ENCODE results near the gene C11orf98. TPM values are rescaled to one million over a fixed set of nuclear protein-coding genes. Genes with fewer than 3 reads are reported as not detected.

The C11orf98 gene
- polyA plus RNA-seq, 1 donor (not counting 4 experiments of a cell fraction or from before 2014, with no cell fraction given): 81.5 TPM

DNA sequence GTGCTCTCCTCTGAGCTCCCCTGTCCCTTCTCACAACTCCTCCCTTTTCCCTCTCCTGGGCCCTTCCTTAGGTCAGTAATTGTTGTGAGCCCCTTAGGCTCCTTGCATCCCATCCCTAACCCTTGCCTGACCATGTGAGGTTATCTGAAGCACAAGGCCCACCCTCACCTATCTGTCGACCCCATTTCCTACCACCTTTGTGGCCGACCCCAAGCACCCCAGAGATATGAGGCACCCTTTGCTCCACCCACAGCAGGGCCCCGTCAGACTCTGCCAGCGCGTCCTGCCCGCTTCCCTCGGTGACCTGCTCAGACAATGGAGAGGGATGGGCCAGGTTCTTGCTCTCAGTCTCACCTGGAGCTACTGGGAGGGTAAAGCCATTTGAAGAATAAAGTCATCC lies 43.8 kb upstream of the C11orf98 start:
- H3K4me3 ChIP-seq (ENCODE audit: control insufficient read depth in 2 of 3, extremely low read depth in 1 of 3, insufficient read depth in 2 of 3, low read depth in 1 of 3, low read length in 3 of 3): peak overlapping the region; percentile 25 to 84 (median 75)
- TF ChIP-seq CTCF (optimal IDR thresholded peaks at IDR 0.05 in 1 of 3, IDR thresholded peaks at IDR 0.05 in 1 of 3, conservative IDR thresholded peaks at IDR 0.05 in 1 of 3; ENCODE audit: extremely low read depth in 1 of 3, insufficient read depth in 2 of 3, low read length in 3 of 3) (no peak), EZH2 (IDR thresholded peaks at IDR 0.05; ENCODE audit: low read length) (no peak)
- H4K20me1 ChIP-seq (ENCODE audit: control insufficient read depth, extremely low read depth, insufficient read depth, low read length): no peaks in the 10 kb centered on the region
- H3K27me3 ChIP-seq (ENCODE audit: control insufficient read depth, extremely low read depth, insufficient read depth, low read length): no peaks in the 10 kb centered on the region
- no peaks in the 10 kb centered on the region for H3K9me1 ChIP-seq (ENCODE audit: control insufficient read depth, extremely low read depth, insufficient read depth, low read length)
- DNase-seq (ENCODE audit: low read depth, low spot score) (no peak), FAIRE-seq (no peak)
- H3K9ac ChIP-seq (ENCODE audit: control insufficient read depth, extremely low read depth, insufficient read depth, low read length): peak overlapping the region; percentile 88
- dilution Hi-C loops (cut with MboI; ENCODE audit: extremely low pct_ligation_motif_present, low sequenced_read_pairs): no loop called here
- no peaks in the 10 kb centered on the region for H3K79me2 ChIP-seq (ENCODE audit: control insufficient read depth, insufficient read depth, low read length)
- H3K4me2 ChIP-seq (ENCODE audit: control insufficient read depth, extremely low read depth, insufficient read depth, low read depth, low read length): peak overlapping the region; percentile 99
- H3K9me3 ChIP-seq (ENCODE audit: control insufficient read depth, low read depth, low read length): no peaks in the 10 kb centered on the region
- peaks cover 36% of the 10 kb centered on the region for H3K4me1 ChIP-seq (ENCODE audit: control insufficient read depth, extremely low read depth, insufficient read depth, low read length)
- H2AFZ ChIP-seq (ENCODE audit: control insufficient read depth, low read length): peak overlapping the region; percentile 95
- peaks cover 8 to 21% of the 10 kb centered on the region in 2 experiments for H3K36me3 ChIP-seq (ENCODE audit: control insufficient read depth in 2 of 2, extremely low read depth in 1 of 2, insufficient read depth in 2 of 2, low read length in 2 of 2)
- H3K27ac ChIP-seq (ENCODE audit: control insufficient read depth, insufficient read depth, low read length): peak overlapping the region; percentile 93

GRCh38 chr11:62708392-62708791 lies 43.4 kb upstream of the C11orf98 start:
- Histone ChIP-seq H3K9me3 (ENCODE audit: control insufficient read depth, low read depth, low read length) (no peaks in the 10 kb centered on the region), H3K9ac (ENCODE audit: control insufficient read depth, extremely low read depth, insufficient read depth, low read length) (peak overlapping the region; percentile 88), H3K4me1 (ENCODE audit: control insufficient read depth, extremely low read depth, insufficient read depth, low read length) (peaks cover 36% of the 10 kb centered on the region), H3K36me3 (ENCODE audit: control insufficient read depth in 2 of 2, extremely low read depth in 1 of 2, insufficient read depth in 2 of 2, low read length in 2 of 2) (peaks cover 4 to 17% of the 10 kb centered on the region in 2 experiments), H3K27me3 (ENCODE audit: control insufficient read depth, extremely low read depth, insufficient read depth, low read length) (no peaks in the 10 kb centered on the region), H3K4me3 (ENCODE audit: control insufficient read depth in 2 of 3, extremely low read depth in 1 of 3, insufficient read depth in 2 of 3, low read depth in 1 of 3, low read length in 3 of 3) (peak overlapping the region in 1 of 3 experiments; percentile 84), H3K79me2 (ENCODE audit: control insufficient read depth, insufficient read depth, low read length) (no peaks in the 10 kb centered on the region), H3K27ac (ENCODE audit: control insufficient read depth, insufficient read depth, low read length) (peak overlapping the region; percentile 93), H3K4me2 (ENCODE audit: control insufficient read depth, extremely low read depth, insufficient read depth, low read depth, low read length) (peak overlapping the region; percentile 99), H3K9me1 (ENCODE audit: control insufficient read depth, extremely low read depth, insufficient read depth, low read length) (no peaks in the 10 kb centered on the region), H2AFZ (ENCODE audit: control insufficient read depth, low read length) (no peak overlapping the region), H4K20me1 (ENCODE audit: control insufficient read depth, extremely low read depth, insufficient read depth, low read length) (no peaks in the 10 kb centered on the region)
- FAIRE-seq: no peak
- DNase-seq (ENCODE audit: low read depth, low spot score): no peak
- TF ChIP-seq CTCF (optimal IDR thresholded peaks at IDR 0.05 in 1 of 3, IDR thresholded peaks at IDR 0.05 in 1 of 3, conservative IDR thresholded peaks at IDR 0.05 in 1 of 3; ENCODE audit: extremely low read depth in 1 of 3, insufficient read depth in 2 of 3, low read length in 3 of 3) (no peak), EZH2 (IDR thresholded peaks at IDR 0.05; ENCODE audit: low read length) (no peak)
- dilution Hi-C loops (cut with MboI; ENCODE audit: extremely low pct_ligation_motif_present, low sequenced_read_pairs): no loop called here

Measured in keratinocyte (primary cell).